COLO668 (cell line): ENCODE results near the gene RNU7-1.

Experiments used
- DNase-seq: peaks from one replicate; lab custom pipeline; 2025; ENCODE audit not compliant: unreplicated experiment; lab: John Stamatoyannopoulos, UW

The RNU7-1 gene

DNA sequence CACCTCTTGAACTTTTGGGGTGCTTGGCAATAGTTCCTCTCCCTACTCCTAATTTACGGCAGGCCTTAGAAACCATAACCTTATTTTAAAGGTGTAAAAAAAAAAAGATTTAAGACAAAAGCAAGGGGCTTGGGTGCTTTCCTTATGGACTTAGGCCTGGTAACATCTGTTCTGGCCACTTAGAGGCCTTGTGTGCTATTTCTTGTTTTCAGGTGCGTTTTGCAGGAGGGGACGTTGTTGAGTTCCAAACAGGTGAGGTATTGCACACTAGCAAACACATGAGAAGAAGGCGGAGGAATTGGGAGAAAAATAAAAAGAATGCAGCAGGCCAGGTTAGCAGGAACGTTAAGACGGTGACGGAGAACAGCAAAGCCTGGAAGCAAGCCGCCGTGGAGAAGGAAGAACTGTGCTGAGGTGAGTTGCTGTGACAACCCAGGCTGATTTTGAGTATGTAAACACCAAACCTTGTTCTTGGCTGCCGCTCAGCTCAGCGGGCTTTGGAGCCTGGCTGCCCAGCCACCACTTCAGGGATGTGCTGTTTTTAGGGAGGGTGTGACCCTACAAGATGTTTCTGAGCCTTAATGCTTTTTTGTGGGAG, 44.4 kb downstream of the RNU7-1 start:
- no peak for DNase-seq
